AG04450 (cell line): ENCODE results near the gene RAB4B. TPM values are rescaled to one million over a fixed set of nuclear protein-coding genes. Genes with fewer than 3 reads are reported as not detected.
A peak's percentile ranks its signal among the peaks of the same experiment; 100 is the strongest.

Experiments used
- CTCF ChIA-PET: fragments of 300-600, 350-600 bp; formaldehyde crosslinking; extraction: SDS; loops from one replicate; lab custom pipeline; 2022; ENCODE audit warnings: antibody characterized with exemption, inconsistent platforms; lab: Charles Lee
- POLR2A ChIA-PET: fragments of 350-600 bp; formaldehyde crosslinking; extraction: SDS; loops from one replicate; lab custom pipeline; 2021; ENCODE audit warnings: antibody characterized with exemption, inconsistent platforms; lab: Yijun Ruan, JAX
- DNase-seq: peaks from one replicate; pipeline ENCODE4 v3.0.0-alpha.2; 2011; ENCODE audit warnings: low read depth, low spot score
- H3K27ac ChIP-seq: one replicate; pipeline ENCODE4 v1.5.1; 2012; ENCODE audit warnings: low read depth, low read length, control low read depth
- H3K27me3 ChIP-seq: one replicate; pipeline ENCODE4 v1.6.0; 2012; ENCODE audit warnings: low read length; ENCODE audit not compliant: control insufficient read depth, insufficient read depth
- H3K4me3 ChIP-seq: 2 replicates; pipeline ENCODE4 v1.5.1; 2011; ENCODE audit warnings: mild to moderate bottlenecking, low read depth, low read length, control low read depth
- H3K9me3 ChIP-seq: 2 replicates; pipeline ENCODE4 v1.5.1; 2012; ENCODE audit warnings: low read length; ENCODE audit not compliant: control insufficient read depth, insufficient read depth
- CTCF ChIP-seq: IDR thresholded peaks from 2 replicates; pipeline ENCODE4 v1.5.1; 2011; ENCODE audit warnings: low read depth, low read length, control low read depth, inconsistent platforms
- polyA plus RNA-seq: library from polyadenylated mRNA; depleted of rRNA; stranded (reverse); fragments of >200 nt; gene quantifications from 2 replicates; pipeline ENCODE4 v1.2.3, GENCODE V29; 2011

The RAB4B gene
- polyA plus RNA-seq, 1 experiment: 14.0 TPM

- peak; percentile 94 for TF ChIP-seq CTCF
- H3K27me3 ChIP-seq: no peaks in the 10 kb centered on the region
- H3K4me3 ChIP-seq: peak overlapping the region; percentile 35
- H3K27ac ChIP-seq: peak overlapping the region; percentile 39
- ChIA-PET POLR2A (interaction anchor here (0.6 to 1.6 kb wide), 6 partner anchors 8 to 168 kb away, joined by 3 to 8 read pairs (median 4); partner anchors contain the start of gene EGLN2), CTCF (interaction anchor here (0.6 to 1.6 kb wide), 18 partner anchors 10 to 192 kb away, joined by 3 to 15 read pairs (median 4); no protein-coding TSS in a partner anchor)
- H3K9me3 ChIP-seq: peaks cover 7% of the 10 kb centered on the region; the same call in 1 of the 2 replicates
- peak; percentile 77 for DNase-seq
Observed at GRCh38 chr19:40806423-40807146, 28.5 kb downstream of the RAB4B start.

- Histone ChIP-seq H3K9me3 (peaks cover 7% of the 10 kb centered on the region; the same call in 1 of the 2 replicates), H3K27ac (peak overlapping the region; percentile 31), H3K4me3 (no peak overlapping the region), H3K27me3 (no peaks in the 10 kb centered on the region)
- ChIA-PET CTCF (interaction anchor here (0.6 to 1.6 kb wide), 11 partner anchors 9 to 149 kb away, joined by 3 to 15 read pairs (median 6); no protein-coding TSS in a partner anchor), POLR2A (interaction anchor here (0.6 to 1.6 kb wide), 5 partner anchors 9 to 169 kb away, joined by 3 to 8 read pairs (median 4); partner anchors contain the start of gene EGLN2)
- DNase-seq: no peak
- peak; percentile 33 for TF ChIP-seq CTCF
Observed at GRCh38 chr19:40807147-40808020, 29.3 kb downstream of the RAB4B start.

GRCh38 chr19:40808021-40808325 lies 29.9 kb downstream of the RAB4B start:
- Histone ChIP-seq H3K9me3 (peaks cover 7% of the 10 kb centered on the region; the same call in 1 of the 2 replicates), H3K27ac (no peak overlapping the region), H3K4me3 (no peak overlapping the region), H3K27me3 (no peaks in the 10 kb centered on the region)
- DNase-seq: no peak
- no peak for TF ChIP-seq CTCF
- ChIA-PET POLR2A (no interaction called here), CTCF (interaction anchor here (1.6 kb wide), 1 partner anchor 146 kb away, joined by 15 read pairs; no protein-coding TSS in a partner anchor)

- ChIA-PET CTCF (no interaction called here), POLR2A (interaction anchor here (1.1 kb wide), 1 partner anchor 30 kb away, joined by 6 read pairs; the partner anchor contains the start of gene RAB4B)
- peaks cover 7% of the 10 kb centered on the region; the same call in 1 of the 2 replicates for H3K9me3 ChIP-seq
- no peak for DNase-seq
- H3K27me3 ChIP-seq: no peaks in the 10 kb centered on the region
- no peak for TF ChIP-seq CTCF
- no peak overlapping the region for H3K27ac ChIP-seq
- no peak overlapping the region for H3K4me3 ChIP-seq
Observed at GRCh38 chr19:40808497-40808896, 30.4 kb downstream of the RAB4B start.
